Measurements from ENCODE around the gene ITPKB. TPM values are rescaled to one million over a fixed set of nuclear protein-coding genes. Genes with fewer than 3 reads are reported as not detected.
A peak's percentile ranks its signal among the peaks of the same experiment; 100 is the strongest.
"Not testable (repeated sequence)": the region's sequence is repeated elsewhere in the genome, so short reads cannot be mapped to it uniquely, and the experiment has no call there.

ITPKB gene
- total RNA-seq, 2 experiments from 2014 or later, result 40.9 to 43.4 TPM

GRCh38 chr1:226772446-226773139, 33.5 kb upstream of the ITPKB start:
- Mint-ChIP-seq H3K4me3 (no peak overlapping the region), H3K4me1 (no peaks in the 10 kb centered on the region), H3K9me3 (ENCODE audit: low read depth) (no peaks in the 10 kb centered on the region), H3K36me3 (no peaks in the 10 kb centered on the region), H3K27ac (no peak overlapping the region), H3K27me3 (peaks cover 3% of the 10 kb centered on the region)
- CTCF ChIA-PET, result interaction anchor here (1.2 to 1.8 kb wide), 3 partner anchors 12 to 146 kb away, joined by 3 to 6 read pairs (median 4); no protein-coding TSS in a partner anchor
- ATAC-seq, result no peak
- no peak for DNase-seq

- not testable (repeated sequence) for H3K27ac Mint-ChIP-seq; H3K4me3 Mint-ChIP-seq; H3K36me3 Mint-ChIP-seq; DNase-seq; H3K9me3 Mint-ChIP-seq (ENCODE audit: low read depth); H3K27me3 Mint-ChIP-seq; ATAC-seq
- peaks cover 20% of the 10 kb centered on the region for H3K4me1 Mint-ChIP-seq
- CTCF ChIA-PET, result interaction anchor here (1.1 kb wide), 1 partner anchor 132 kb away, joined by 3 read pairs; no protein-coding TSS in a partner anchor
Measured at GRCh38 chr1:226767170-226767569, 28.1 kb upstream of the ITPKB start.

- ATAC-seq, result no peak
- H3K36me3 Mint-ChIP-seq, result peaks cover 5% of the 10 kb centered on the region
- H3K4me3 Mint-ChIP-seq, result no peak overlapping the region
- CTCF ChIA-PET, result no interaction called here
- peaks cover 3% of the 10 kb centered on the region for H3K27me3 Mint-ChIP-seq
- no peaks in the 10 kb centered on the region for H3K9me3 Mint-ChIP-seq (ENCODE audit: low read depth)
- peaks cover 20% of the 10 kb centered on the region for H3K4me1 Mint-ChIP-seq
- H3K27ac Mint-ChIP-seq, result no peak overlapping the region
- DNase-seq, result no peak
Measured at GRCh38 chr1:226766565-226766964, 27.5 kb upstream of the ITPKB start.

- Mint-ChIP-seq H3K27ac (peak overlapping the region; percentile 25), H3K27me3 (peaks cover under 1% of the 10 kb centered on the region), H3K9me3 (ENCODE audit: low read depth) (no peaks in the 10 kb centered on the region), H3K4me3 (no peak overlapping the region), H3K36me3 (peaks cover 5% of the 10 kb centered on the region), H3K4me1 (peaks cover 22% of the 10 kb centered on the region)
- CTCF ChIA-PET, result interaction anchor here (1.1 kb wide), 1 partner anchor 23 kb away, joined by 3 read pairs; no protein-coding TSS in a partner anchor
- no peak for ATAC-seq
- no peak for DNase-seq
Measured at GRCh38 chr1:226764533-226764932, 25.5 kb upstream of the ITPKB start.

GRCh38 chr1:226763905-226764264, 24.8 kb upstream of the ITPKB start:
- peaks cover 22% of the 10 kb centered on the region for H3K4me1 Mint-ChIP-seq
- CTCF ChIA-PET, result interaction anchor here (1.1 kb wide), 1 partner anchor 22 kb away, joined by 3 read pairs; no protein-coding TSS in a partner anchor

GRCh38 chr1:226762988-226763904, 24.2 kb upstream of the ITPKB start:
- Mint-ChIP-seq H3K27ac (no peak overlapping the region), H3K9me3 (ENCODE audit: low read depth) (no peaks in the 10 kb centered on the region), H3K36me3 (peaks cover 5% of the 10 kb centered on the region), H3K4me3 (no peak overlapping the region), H3K4me1 (peaks cover 22% of the 10 kb centered on the region), H3K27me3 (no peaks in the 10 kb centered on the region)
- CTCF ChIA-PET, result interaction anchor here (1.0 to 1.3 kb wide), 3 partner anchors 17 to 130 kb away, joined by 3 read pairs; no protein-coding TSS in a partner anchor
- DNase-seq (no peak), ATAC-seq (no peak)

More at GRCh38 chr1:226763905-226764264, 24.8 kb upstream of the ITPKB start:
- no peak overlapping the region for H3K4me3 Mint-ChIP-seq
- DNase-seq (no peak), ATAC-seq (no peak)
- no peaks in the 10 kb centered on the region for H3K9me3 Mint-ChIP-seq (ENCODE audit: low read depth)
- no peak overlapping the region for H3K27ac Mint-ChIP-seq
- no peaks in the 10 kb centered on the region for H3K27me3 Mint-ChIP-seq
- H3K36me3 Mint-ChIP-seq, result peaks cover 5% of the 10 kb centered on the region

GRCh38 chr1:226762055-226762454, 23.0 kb upstream of the ITPKB start:
- H3K27ac Mint-ChIP-seq, result no peak overlapping the region
- no peaks in the 10 kb centered on the region for H3K9me3 Mint-ChIP-seq (ENCODE audit: low read depth)
- no peak for ATAC-seq
- DNase-seq, result no peak
- H3K4me1 Mint-ChIP-seq, result peaks cover 22% of the 10 kb centered on the region
- no peaks in the 10 kb centered on the region for H3K27me3 Mint-ChIP-seq
- CTCF ChIA-PET, result no interaction called here
- peaks cover 5% of the 10 kb centered on the region for H3K36me3 Mint-ChIP-seq
- no peak overlapping the region for H3K4me3 Mint-ChIP-seq

- Mint-ChIP-seq H3K4me3 (no peak overlapping the region), H3K27me3 (no peaks in the 10 kb centered on the region), H3K27ac (no peak overlapping the region), H3K9me3 (ENCODE audit: low read depth) (no peaks in the 10 kb centered on the region), H3K36me3 (peaks cover 5% of the 10 kb centered on the region), H3K4me1 (peaks cover 22% of the 10 kb centered on the region)
- ATAC-seq (no peak), DNase-seq (no peak)
- CTCF ChIA-PET, result interaction anchor here (1.7 kb wide), 1 partner anchor 11 kb away, joined by 4 read pairs; no protein-coding TSS in a partner anchor
Measured at GRCh38 chr1:226761322-226761721, 22.2 kb upstream of the ITPKB start.

GRCh38 chr1:226754793-226755533, 15.9 kb upstream of the ITPKB start:
- Mint-ChIP-seq H3K4me1 (peaks cover 6% of the 10 kb centered on the region), H3K36me3 (no peaks in the 10 kb centered on the region), H3K9me3 (ENCODE audit: low read depth) (no peaks in the 10 kb centered on the region), H3K4me3 (no peak overlapping the region), H3K27ac (no peak overlapping the region), H3K27me3 (peaks cover 5% of the 10 kb centered on the region)
- no peak for DNase-seq
- CTCF ChIA-PET, result interaction anchor here (1.0 kb wide), 1 partner anchor 15 kb away, joined by 3 read pairs; no protein-coding TSS in a partner anchor
- ATAC-seq, result no peak

- H3K9me3 Mint-ChIP-seq (ENCODE audit: low read depth), result no peaks in the 10 kb centered on the region
- no peak overlapping the region for H3K27ac Mint-ChIP-seq
- CTCF ChIA-PET, result no interaction called here
- peaks cover 6% of the 10 kb centered on the region for H3K4me1 Mint-ChIP-seq
- no peaks in the 10 kb centered on the region for H3K36me3 Mint-ChIP-seq
- no peak for DNase-seq
- peaks cover 5% of the 10 kb centered on the region for H3K27me3 Mint-ChIP-seq
- no peak overlapping the region for H3K4me3 Mint-ChIP-seq
- no peak for ATAC-seq
Measured at GRCh38 chr1:226754097-226754496, 15.0 kb upstream of the ITPKB start.

GRCh38 chr1:226751703-226752102, 12.6 kb upstream of the ITPKB start:
- ATAC-seq, result no peak
- Mint-ChIP-seq H3K27me3 (peaks cover 7% of the 10 kb centered on the region), H3K4me3 (no peak overlapping the region), H3K4me1 (peaks cover 6% of the 10 kb centered on the region), H3K36me3 (no peaks in the 10 kb centered on the region), H3K9me3 (ENCODE audit: low read depth) (no peaks in the 10 kb centered on the region), H3K27ac (no peak overlapping the region)
- CTCF ChIA-PET, result interaction anchor here (1.2 to 1.3 kb wide), 2 partner anchors 9 to 11 kb away, joined by 3 read pairs; no protein-coding TSS in a partner anchor
- DNase-seq, result no peak

- Mint-ChIP-seq H3K27ac (no peak overlapping the region), H3K4me3 (no peak overlapping the region), H3K36me3 (no peaks in the 10 kb centered on the region), H3K27me3 (peaks cover 7% of the 10 kb centered on the region), H3K9me3 (ENCODE audit: low read depth) (no peaks in the 10 kb centered on the region), H3K4me1 (peaks cover 6% of the 10 kb centered on the region)
- CTCF ChIA-PET, result interaction anchor here (1.2 to 1.3 kb wide), 2 partner anchors 9 to 10 kb away, joined by 3 read pairs; no protein-coding TSS in a partner anchor
- DNase-seq, result no peak
- ATAC-seq, result no peak
Measured at GRCh38 chr1:226751214-226751613, 12.1 kb upstream of the ITPKB start.

- H3K9me3 Mint-ChIP-seq (ENCODE audit: low read depth), result no peaks in the 10 kb centered on the region
- peaks cover 7% of the 10 kb centered on the region for H3K27me3 Mint-ChIP-seq
- DNase-seq (no peak), ATAC-seq (no peak)
- no peak overlapping the region for H3K27ac Mint-ChIP-seq
- H3K4me3 Mint-ChIP-seq, result no peak overlapping the region
- peaks cover 4% of the 10 kb centered on the region for H3K4me1 Mint-ChIP-seq
- CTCF ChIA-PET, result interaction anchor here (0.9 kb wide), 1 partner anchor 123 kb away, joined by 3 read pairs; no protein-coding TSS in a partner anchor
- no peaks in the 10 kb centered on the region for H3K36me3 Mint-ChIP-seq
Measured at GRCh38 chr1:226749467-226749866, 10.4 kb upstream of the ITPKB start.
